ENCODE data around the gene SETDB1.

SETDB1 gene

GRCh38 chr1:150973258-150973835 lies 47.2 kb downstream of the SETDB1 start:
- intact Hi-C loops (cut with DNase I), result no loop called here
- peak in 2 of 10 donors; percentile 84 to 87 for DNase-seq

GRCh38 chr1:150973836-150974579 lies 47.8 kb downstream of the SETDB1 start:
- peak in 5 of 10 donors; percentile 28 to 87 (median 59) for DNase-seq

GRCh38 chr1:150974580-150975478 lies 48.7 kb downstream of the SETDB1 start, which contains the start of gene CERS2:
Gene CERS2 (minus strand): TSS chr1:150974835. CDS start chr1:150969090, 5,745 bp downstream.
- intact Hi-C loops (cut with DNase I), result loop anchor here (5.0 kb wide), 1 partner anchor 48 kb away; the partner anchor contains the start of gene SETDB1
- DNase-seq, result peak; percentile 42 to 94 (median 62)

More at GRCh38 chr1:150973836-150974579, 47.8 kb downstream of the SETDB1 start:
- intact Hi-C loops (cut with DNase I), result no loop called here

GRCh38 chr1:150976401-150976821 lies 50.2 kb downstream of the SETDB1 start:
- DNase-seq, result peak in 1 of 10 donors; percentile 54
- intact Hi-C loops (cut with DNase I), result loop anchor here (5.0 kb wide), 1 partner anchor 49 kb away; the partner anchor contains the start of gene SETDB1

GRCh38 chr1:150976879-150977694 lies 50.9 kb downstream of the SETDB1 start:
- DNase-seq, result peak; percentile 54 to 97 (median 78)
- intact Hi-C loops (cut with DNase I), result loop anchor here (5.0 kb wide), 1 partner anchor 50 kb away; the partner anchor contains the start of gene SETDB1

- peak; percentile 58 to 95 (median 86) for DNase-seq
- intact Hi-C loops (cut with DNase I), result loop anchor here (5.0 kb wide), 2 partner anchors 52 to 102 kb away; partner anchors contain the start of genes ARNT and SETDB1
These were observed 53.2 kb downstream of the SETDB1 start for GRCh38 chr1:150979092-150980056.

- no peak for DNase-seq
- intact Hi-C loops (cut with DNase I), result loop anchor here (5.0 kb wide), 1 partner anchor 104 kb away; the partner anchor contains the start of gene ARNT
These were observed 55.1 kb downstream of the SETDB1 start for GRCh38 chr1:150981177-150981804.

- DNase-seq, result no peak
- intact Hi-C loops (cut with DNase I), result loop anchor here (5.0 kb wide), 1 partner anchor 105 kb away; the partner anchor contains the start of gene ARNT
These were observed 55.9 kb downstream of the SETDB1 start, which contains the start of gene ANXA9 for GRCh38 chr1:150981805-150982712. Gene ANXA9 (plus strand): TSS chr1:150982292. CDS start chr1:150983106, 814 bp downstream.

- intact Hi-C loops (cut with DNase I), result no loop called here
- DNase-seq, result no peak
These were observed 59.1 kb downstream of the SETDB1 start for GRCh38 chr1:150985179-150985825.

GRCh38 chr1:150987924-150988323 lies 61.8 kb downstream of the SETDB1 start:
- DNase-seq, result no peak

GRCh38 chr1:150992626-150993025 lies 66.5 kb downstream of the SETDB1 start:
- no peak for DNase-seq
- intact Hi-C loops (cut with DNase I), result no loop called here

More at GRCh38 chr1:150987924-150988323, 61.8 kb downstream of the SETDB1 start:
- intact Hi-C loops (cut with DNase I), result no loop called here

- DNase-seq, result no peak
- intact Hi-C loops (cut with DNase I), result no loop called here
These were observed 68.1 kb downstream of the SETDB1 start for GRCh38 chr1:150994248-150994647.

GRCh38 chr1:150995460-150995859 lies 69.3 kb downstream of the SETDB1 start:
- DNase-seq, result no peak
- intact Hi-C loops (cut with DNase I), result loop anchor here (5.0 kb wide), 1 partner anchor 68 kb away; the partner anchor contains the start of gene SETDB1

- intact Hi-C loops (cut with DNase I), result loop anchor here (5.0 kb wide), 1 partner anchor 69 kb away; the partner anchor contains the start of gene SETDB1
- DNase-seq, result peak in 5 of 10 donors; percentile 37 to 89 (median 46)
These were observed 69.7 kb downstream of the SETDB1 start for GRCh38 chr1:150995896-150996295.

GRCh38 chr1:150997126-150997872 lies 71.1 kb downstream of the SETDB1 start:
- DNase-seq, result peak in 1 of 10 donors; percentile 82
- intact Hi-C loops (cut with DNase I), result loop anchor here (5.0 kb wide), 1 partner anchor 70 kb away; the partner anchor contains the start of gene SETDB1

Data from posterior cingulate gyrus (tissue), 11 donors.